ENCODE measurements around the gene PDAP1.

DNA sequence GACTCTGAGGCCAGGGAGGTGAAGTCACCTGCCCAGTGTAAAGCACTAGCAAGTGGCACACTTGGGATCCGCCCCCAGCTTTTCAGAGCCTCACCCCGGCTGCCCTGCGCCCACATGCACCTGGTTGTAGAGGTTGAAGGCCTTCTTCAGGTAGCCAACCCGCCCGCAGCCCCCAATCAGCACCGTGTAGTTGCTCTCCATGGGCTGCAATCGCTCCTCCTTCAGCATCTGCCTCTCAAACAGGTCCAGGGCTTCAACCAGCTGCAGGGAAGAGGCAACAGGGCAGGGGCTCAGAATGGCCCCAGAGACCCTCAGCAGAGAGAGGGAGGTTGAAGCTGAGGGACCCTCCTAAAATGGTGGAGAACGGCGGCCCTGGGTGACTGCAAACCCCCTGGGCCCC lies 24.8 kb upstream of the PDAP1 start:
- no peak for TF ChIP-seq EP300 (IDR thresholded peaks at IDR 0.05)
- TF ChIP-seq CTCF (IDR thresholded peaks at IDR 0.05) = no peak

Measured in tibial nerve (tissue), 4 donors.